Activated naive CD8-positive, alpha-beta T cell treated with anti-CD3 and anti-CD28 coated beads, Interleukin-2, amount 50 U/mL, for 24 hours (primary cell): ENCODE data around the gene CNNM2.

Experiments
- ATAC-seq: fragments of 150-1000 bp; cut with Tn5 transposase; one replicate; pipeline ENCODE4 v1.10.0; 2021
- DNase-seq: peaks from one replicate; pipeline ENCODE4 v3.0.0; 2021
- H3K27ac Mint-ChIP-seq: one replicate; pipeline ENCODE4 v1.8.0; 2021; ENCODE audit warnings: mild to moderate bottlenecking, mixed read lengths
- H3K27me3 Mint-ChIP-seq: one replicate; pipeline ENCODE4 v1.8.0; 2021; ENCODE audit warnings: mixed read lengths
- H3K36me3 Mint-ChIP-seq: one replicate; pipeline ENCODE4 v1.8.0; 2021; ENCODE audit warnings: low read depth, mixed read lengths
- H3K4me1 Mint-ChIP-seq: one replicate; pipeline ENCODE4 v1.8.0; 2021; ENCODE audit warnings: mixed read lengths
- H3K4me3 Mint-ChIP-seq: one replicate; pipeline ENCODE4 v1.8.0; 2021; ENCODE audit warnings: mild to moderate bottlenecking, moderate library complexity, mixed read lengths
- H3K9me3 Mint-ChIP-seq: one replicate; pipeline ENCODE4 v1.8.0; 2021; ENCODE audit warnings: mixed read lengths

CNNM2 gene

DNA sequence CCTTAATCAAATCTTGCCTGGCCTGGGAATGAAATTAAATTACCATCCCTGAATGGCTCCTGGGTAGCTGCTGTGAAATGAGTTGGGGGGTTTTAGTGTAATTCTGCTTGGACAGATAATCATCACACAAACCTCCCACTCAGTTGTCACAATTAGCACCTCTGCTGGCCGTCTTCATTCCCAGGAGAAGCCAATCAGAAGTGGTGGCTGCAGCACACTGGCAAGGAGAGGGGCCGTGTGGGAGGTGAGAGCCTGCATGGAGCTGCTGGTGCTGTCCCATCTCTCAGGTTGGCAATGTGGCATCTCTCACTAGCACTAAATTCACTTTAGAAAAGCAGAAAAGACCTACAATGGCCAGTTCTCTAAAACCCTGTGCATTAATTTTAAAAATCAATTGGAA lies 182.5 kb downstream of the CNNM2 start:
- Mint-ChIP-seq H3K27ac (no peak overlapping the region), H3K36me3 (peaks cover 12% of the 10 kb centered on the region), H3K9me3 (no peaks in the 10 kb centered on the region)

DNA sequence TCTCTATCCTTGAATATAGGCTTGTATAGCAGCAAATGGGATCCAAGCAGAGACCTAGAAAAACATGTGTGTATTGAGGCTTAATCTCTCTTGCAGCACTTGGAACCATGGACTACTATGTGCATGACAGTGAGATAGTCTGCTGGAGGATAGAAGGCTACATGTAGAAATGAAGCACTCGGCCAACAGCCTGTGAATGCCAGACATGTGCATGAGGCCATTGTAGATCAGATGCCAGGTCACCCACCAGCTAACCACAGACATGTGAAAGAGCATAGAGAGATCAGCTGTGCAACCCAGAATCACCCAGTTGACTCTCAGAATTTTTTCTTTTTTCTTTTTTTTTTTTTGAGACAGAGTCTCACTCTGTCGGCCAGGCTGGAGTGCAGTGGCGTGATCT lies 184.1 kb downstream of the CNNM2 start:
- ATAC-seq (no peak), DNase-seq (no peak)
- H3K4me3 Mint-ChIP-seq = no peak overlapping the region
- no peaks in the 10 kb centered on the region for H3K27me3 Mint-ChIP-seq
- peaks cover 9% of the 10 kb centered on the region for H3K36me3 Mint-ChIP-seq
- H3K4me1 Mint-ChIP-seq = no peaks in the 10 kb centered on the region
- H3K9me3 Mint-ChIP-seq = no peaks in the 10 kb centered on the region
- no peak overlapping the region for H3K27ac Mint-ChIP-seq

More for the DNA sequence above, 182.5 kb downstream of the CNNM2 start:
- H3K27me3 Mint-ChIP-seq = no peaks in the 10 kb centered on the region
- no peak for DNase-seq
- H3K4me3 Mint-ChIP-seq = no peak overlapping the region
- ATAC-seq = no peak
- peaks cover 3% of the 10 kb centered on the region for H3K4me1 Mint-ChIP-seq

GRCh38 chr10:103103989-103104388 lies 185.9 kb downstream of the CNNM2 start:
- peaks cover 6% of the 10 kb centered on the region for H3K36me3 Mint-ChIP-seq

GRCh38 chr10:103104721-103105120 lies 186.6 kb downstream of the CNNM2 start:
- no peaks in the 10 kb centered on the region for H3K4me1 Mint-ChIP-seq
- H3K27me3 Mint-ChIP-seq = no peaks in the 10 kb centered on the region
- no peak for DNase-seq
- H3K27ac Mint-ChIP-seq = no peak overlapping the region
- H3K4me3 Mint-ChIP-seq = no peak overlapping the region
- H3K9me3 Mint-ChIP-seq = no peaks in the 10 kb centered on the region
- no peak for ATAC-seq
- H3K36me3 Mint-ChIP-seq = peaks cover 9% of the 10 kb centered on the region

More at GRCh38 chr10:103103989-103104388, 185.9 kb downstream of the CNNM2 start:
- Mint-ChIP-seq H3K9me3 (no peaks in the 10 kb centered on the region), H3K27me3 (no peaks in the 10 kb centered on the region), H3K4me3 (no peak overlapping the region), H3K4me1 (no peaks in the 10 kb centered on the region), H3K27ac (no peak overlapping the region)
- ATAC-seq (no peak), DNase-seq (no peak)

DNA sequence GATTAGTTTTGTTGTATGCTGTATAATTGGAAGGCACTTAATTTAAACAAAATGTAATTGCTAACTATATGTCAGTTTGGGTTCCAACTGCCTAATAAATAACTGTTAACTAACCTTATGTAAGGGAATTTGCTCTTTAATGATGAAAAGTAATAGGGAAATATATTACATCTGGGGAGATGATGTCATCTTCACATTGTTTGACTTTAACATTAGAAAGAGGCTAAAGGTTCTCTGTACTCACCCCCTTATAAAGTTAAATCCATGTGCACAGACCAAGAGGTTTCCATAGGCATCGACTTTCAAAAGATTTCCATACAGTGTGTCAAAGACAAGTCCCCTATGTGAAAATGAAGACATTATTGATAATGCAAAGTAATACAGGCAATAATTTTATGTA lies 187.4 kb downstream of the CNNM2 start:
- Mint-ChIP-seq H3K36me3 (peaks cover 7% of the 10 kb centered on the region), H3K4me1 (no peaks in the 10 kb centered on the region), H3K9me3 (no peaks in the 10 kb centered on the region), H3K27ac (no peak overlapping the region), H3K4me3 (no peak overlapping the region), H3K27me3 (no peaks in the 10 kb centered on the region)
- DNase-seq (no peak), ATAC-seq (no peak)

DNA sequence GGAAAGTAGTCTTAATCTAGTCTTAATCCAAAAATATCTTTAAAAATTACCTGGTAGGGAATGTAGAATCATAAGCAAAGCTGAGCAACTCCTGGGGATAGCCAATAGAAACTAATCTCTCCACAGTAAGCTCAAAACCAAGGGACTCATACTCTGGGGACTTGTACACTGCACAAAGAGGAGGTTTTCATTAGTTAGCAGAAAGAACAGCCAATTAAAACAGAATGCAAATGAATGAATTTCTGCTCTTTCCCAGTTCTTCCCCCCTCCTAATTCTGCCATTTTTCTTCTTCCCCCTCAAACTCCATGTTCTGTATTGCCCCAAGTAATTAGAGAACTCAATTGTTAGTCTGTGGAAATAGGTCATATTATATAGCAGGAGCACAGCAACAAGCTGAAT lies 188.4 kb downstream of the CNNM2 start:
- peaks cover 7% of the 10 kb centered on the region for H3K36me3 Mint-ChIP-seq
- H3K9me3 Mint-ChIP-seq = no peaks in the 10 kb centered on the region
- no peak for DNase-seq
- no peak overlapping the region for H3K27ac Mint-ChIP-seq
- ATAC-seq = no peak
- no peaks in the 10 kb centered on the region for H3K4me1 Mint-ChIP-seq
- no peak overlapping the region for H3K4me3 Mint-ChIP-seq
- H3K27me3 Mint-ChIP-seq = no peaks in the 10 kb centered on the region

GRCh38 chr10:103109821-103110220 lies 191.7 kb downstream of the CNNM2 start:
- Mint-ChIP-seq H3K27me3 (no peaks in the 10 kb centered on the region), H3K4me1 (peaks cover 14% of the 10 kb centered on the region), H3K36me3 (peaks cover 3% of the 10 kb centered on the region), H3K4me3 (no peak overlapping the region), H3K9me3 (no peaks in the 10 kb centered on the region), H3K27ac (no peak overlapping the region)
- no peak for DNase-seq
- ATAC-seq = no peak

GRCh38 chr10:103110407-103110806 lies 192.3 kb downstream of the CNNM2 start:
- Mint-ChIP-seq H3K27me3 (no peaks in the 10 kb centered on the region), H3K4me3 (no peak overlapping the region)
- ATAC-seq = no peak

GRCh38 chr10:103111031-103111917 lies 193.2 kb downstream of the CNNM2 start:
- no peak overlapping the region for H3K27ac Mint-ChIP-seq
- no peaks in the 10 kb centered on the region for H3K9me3 Mint-ChIP-seq

More at GRCh38 chr10:103110407-103110806, 192.3 kb downstream of the CNNM2 start:
- DNase-seq = no peak
- peaks cover 3% of the 10 kb centered on the region for H3K36me3 Mint-ChIP-seq
- H3K9me3 Mint-ChIP-seq = no peaks in the 10 kb centered on the region
- no peak overlapping the region for H3K27ac Mint-ChIP-seq
- peaks cover 14% of the 10 kb centered on the region for H3K4me1 Mint-ChIP-seq

GRCh38 chr10:103111918-103112877 lies 194.1 kb downstream of the CNNM2 start:
- Mint-ChIP-seq H3K27ac (peak overlapping the region; percentile 8), H3K4me1 (peaks cover 14% of the 10 kb centered on the region), H3K27me3 (no peaks in the 10 kb centered on the region), H3K9me3 (no peaks in the 10 kb centered on the region), H3K36me3 (peaks cover 3% of the 10 kb centered on the region), H3K4me3 (no peak overlapping the region)
- ATAC-seq (peak; percentile 93), DNase-seq (no peak)

More at GRCh38 chr10:103111031-103111917, 193.2 kb downstream of the CNNM2 start:
- Mint-ChIP-seq H3K4me1 (peaks cover 14% of the 10 kb centered on the region), H3K4me3 (no peak overlapping the region), H3K27me3 (no peaks in the 10 kb centered on the region), H3K36me3 (peaks cover 3% of the 10 kb centered on the region)
- DNase-seq (no peak), ATAC-seq (no peak)

GRCh38 chr10:103114876-103115275 lies 196.8 kb downstream of the CNNM2 start:
- Mint-ChIP-seq H3K9me3 (no peaks in the 10 kb centered on the region), H3K27me3 (no peaks in the 10 kb centered on the region)

DNA sequence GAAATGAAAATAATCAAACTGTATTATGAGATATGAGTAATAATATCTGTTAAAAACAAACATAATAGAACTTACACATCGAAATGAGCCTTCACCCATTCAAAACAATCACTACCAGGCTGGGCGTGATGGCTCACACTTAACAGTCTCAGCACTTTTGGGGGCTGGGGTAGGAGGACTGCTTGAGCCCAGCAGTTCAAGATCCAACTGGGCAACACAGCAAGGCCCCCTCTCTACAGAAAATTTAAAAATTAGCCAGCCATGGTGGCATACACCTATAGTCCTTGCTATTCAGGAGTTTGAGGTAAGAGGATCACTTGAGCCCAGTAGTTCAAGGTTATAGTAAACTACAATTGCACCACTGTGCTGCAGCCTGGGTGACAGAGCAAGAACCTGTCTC lies 199.2 kb downstream of the CNNM2 start:
- Mint-ChIP-seq H3K27me3 (no peaks in the 10 kb centered on the region), H3K9me3 (no peaks in the 10 kb centered on the region), H3K36me3 (no peaks in the 10 kb centered on the region), H3K4me1 (peaks cover 7% of the 10 kb centered on the region), H3K4me3 (no peak overlapping the region), H3K27ac (no peak overlapping the region)
- ATAC-seq = no peak
- no peak for DNase-seq

More at GRCh38 chr10:103114876-103115275, 196.8 kb downstream of the CNNM2 start:
- Mint-ChIP-seq H3K36me3 (no peaks in the 10 kb centered on the region), H3K4me3 (no peak overlapping the region), H3K4me1 (peaks cover 14% of the 10 kb centered on the region), H3K27ac (no peak overlapping the region)
- ATAC-seq (no peak), DNase-seq (no peak)

DNA sequence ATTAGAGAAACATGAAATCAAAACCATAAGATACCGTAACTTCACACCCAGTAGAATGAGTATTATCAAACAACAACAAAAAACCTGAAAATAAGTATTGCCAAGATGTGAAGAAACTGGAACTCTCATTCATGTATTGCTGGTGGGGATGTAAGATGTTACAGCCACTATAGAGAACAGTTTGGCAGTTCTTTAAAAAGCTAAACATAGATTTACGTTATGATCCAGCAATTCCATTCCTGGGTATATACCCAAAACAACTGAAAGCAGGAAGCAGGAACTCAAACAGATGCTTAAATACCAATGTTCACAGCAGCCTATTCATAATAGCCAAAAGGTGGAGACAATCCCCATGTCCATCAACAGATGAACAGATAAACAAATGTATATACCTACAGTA lies 202.5 kb downstream of the CNNM2 start:
- Mint-ChIP-seq H3K9me3 (no peaks in the 10 kb centered on the region), H3K4me3 (no peak overlapping the region), H3K36me3 (no peaks in the 10 kb centered on the region), H3K27me3 (no peaks in the 10 kb centered on the region), H3K4me1 (peaks cover 10% of the 10 kb centered on the region), H3K27ac (no peak overlapping the region)
- DNase-seq = no peak
- no peak for ATAC-seq

DNA sequence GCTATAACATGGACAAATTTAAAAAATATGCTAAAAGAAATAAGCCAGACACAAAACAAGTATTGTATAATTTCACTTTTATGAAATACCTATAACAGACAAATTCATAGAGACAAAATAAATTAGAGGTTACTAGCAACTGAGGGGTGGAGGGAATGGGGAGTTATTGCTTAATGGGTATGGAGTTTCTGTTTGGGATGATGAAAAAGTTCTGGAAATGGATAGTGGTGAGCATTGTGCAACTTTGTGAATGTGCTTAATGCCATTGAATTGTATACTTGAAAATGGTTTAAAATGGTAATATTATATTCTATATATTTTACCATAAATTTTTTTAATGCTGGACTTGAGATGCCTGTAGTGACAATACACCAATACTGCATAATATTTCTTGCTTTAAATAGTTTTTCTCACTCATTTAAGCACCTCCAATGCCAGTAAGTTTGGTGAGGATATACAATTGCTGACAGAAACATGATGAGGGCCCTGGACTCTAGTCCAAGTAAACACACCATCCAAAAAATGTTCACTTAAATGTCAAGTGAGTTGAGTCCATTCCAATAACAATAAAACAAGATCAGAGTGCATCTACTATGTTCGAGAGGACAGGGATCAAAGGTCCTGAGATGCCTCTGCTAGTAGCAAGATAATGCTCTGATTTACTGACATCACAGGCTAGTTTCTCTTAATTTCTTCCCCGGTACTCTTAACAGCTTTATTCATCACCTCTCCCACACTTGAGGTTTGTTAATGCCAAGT lies 203.1 kb downstream of the CNNM2 start:
- no peak overlapping the region for H3K27ac Mint-ChIP-seq
- no peaks in the 10 kb centered on the region for H3K9me3 Mint-ChIP-seq
- no peak for DNase-seq

More for the DNA sequence above, 203.1 kb downstream of the CNNM2 start:
- no peak for ATAC-seq
- Mint-ChIP-seq H3K27me3 (no peaks in the 10 kb centered on the region), H3K36me3 (peaks cover 2% of the 10 kb centered on the region), H3K4me1 (peaks cover 16% of the 10 kb centered on the region), H3K4me3 (no peak overlapping the region)
